GM21825 (cell line): ENCODE measurements around the gene ARPP21.

Experiments
- ATAC-seq: cut with Tn5 transposase; IDR thresholded peaks from one replicate; pipeline ENCODE4 v1.9.1; 2021; ENCODE audit warnings: mild to moderate bottlenecking, moderate library complexity; ENCODE audit not compliant: unreplicated experiment

ARPP21 gene

DNA sequence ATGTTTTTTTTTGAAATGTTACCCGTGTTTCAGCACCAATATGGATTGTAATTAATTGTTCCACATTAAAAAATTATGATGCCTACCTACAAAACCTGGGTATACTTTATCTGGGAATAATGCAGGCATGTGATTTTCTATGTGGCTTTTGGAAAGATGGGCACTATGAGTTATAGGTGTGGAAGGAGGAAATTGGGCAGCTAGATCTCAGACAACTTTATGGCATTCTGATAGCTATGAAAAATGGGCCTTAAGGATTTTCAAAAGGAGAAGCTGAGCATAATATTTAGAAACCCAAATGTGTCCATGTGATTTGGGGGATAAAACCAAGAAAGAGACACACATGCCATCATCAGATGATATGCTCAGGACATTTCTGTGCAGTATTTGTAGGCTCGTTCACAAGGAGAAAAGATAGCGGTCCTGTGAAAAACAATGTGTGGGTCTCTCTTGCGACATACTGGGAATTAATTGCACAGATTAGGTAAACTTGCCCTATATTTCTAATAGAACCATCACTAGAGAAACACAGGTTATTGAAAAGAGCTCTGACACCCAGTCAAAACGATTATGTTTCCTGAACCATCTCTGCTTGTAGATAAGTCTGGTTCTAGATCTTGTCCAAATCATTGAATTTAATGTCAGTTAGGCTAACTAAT, 35.3 kb downstream of the ARPP21 start:
- ATAC-seq = no peak

DNA sequence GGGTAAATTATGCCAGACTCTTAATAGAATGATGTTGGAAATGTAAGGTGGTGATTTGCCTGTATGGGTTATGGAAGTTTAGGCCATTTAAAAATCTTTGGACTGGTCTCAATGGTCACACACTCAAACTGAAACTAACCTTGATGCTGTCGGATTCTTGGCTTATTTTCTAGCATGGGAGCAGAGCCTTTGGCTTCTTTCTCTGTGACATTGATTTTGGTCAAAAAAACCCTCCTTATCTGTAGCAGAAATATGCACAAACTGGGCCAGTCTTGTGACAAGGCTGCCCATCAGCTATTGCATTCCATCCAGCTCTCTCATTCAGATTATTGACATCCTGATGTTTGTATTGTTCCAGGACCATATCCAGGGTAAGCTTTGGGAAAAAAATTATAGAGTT, 35.9 kb downstream of the ARPP21 start:
- no peak for ATAC-seq

DNA sequence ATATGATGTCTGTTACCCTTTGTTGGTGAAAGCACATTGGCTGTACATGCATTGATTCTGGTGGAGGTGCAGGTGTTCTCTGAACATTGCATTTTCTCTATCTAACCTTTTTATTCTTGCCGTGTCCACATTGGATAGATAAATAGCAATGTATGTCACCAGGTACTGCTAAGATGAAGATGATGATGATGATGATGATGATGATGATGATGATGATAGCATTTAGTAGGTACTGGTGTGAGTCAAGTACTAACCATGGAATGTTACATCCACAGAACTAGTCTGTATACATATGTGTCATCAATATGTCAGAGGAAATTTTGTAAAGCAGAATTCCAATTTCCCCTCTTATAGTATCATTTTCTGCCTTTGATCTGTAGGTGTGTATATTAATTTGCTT, 36.3 kb downstream of the ARPP21 start:
- no peak for ATAC-seq

DNA sequence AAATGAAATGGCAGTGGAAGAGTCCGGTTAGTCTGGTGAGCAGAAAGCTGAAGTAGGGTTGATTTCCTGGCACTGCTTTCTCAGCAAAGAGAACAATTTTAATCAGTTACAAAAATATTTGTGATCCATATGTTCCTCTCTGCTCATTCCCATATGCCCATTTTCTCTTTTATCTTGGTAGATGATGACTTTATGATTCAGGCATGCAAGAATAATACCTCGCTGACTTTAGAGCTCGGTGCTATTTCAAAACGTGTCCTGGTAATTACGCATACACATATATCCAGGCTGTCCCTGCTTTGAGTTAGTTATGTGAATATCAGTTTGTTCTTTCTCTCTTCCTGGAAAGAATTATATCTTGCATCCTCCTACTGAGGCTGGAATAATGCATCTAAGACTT, 38.5 kb downstream of the ARPP21 start:
- no peak for ATAC-seq

DNA sequence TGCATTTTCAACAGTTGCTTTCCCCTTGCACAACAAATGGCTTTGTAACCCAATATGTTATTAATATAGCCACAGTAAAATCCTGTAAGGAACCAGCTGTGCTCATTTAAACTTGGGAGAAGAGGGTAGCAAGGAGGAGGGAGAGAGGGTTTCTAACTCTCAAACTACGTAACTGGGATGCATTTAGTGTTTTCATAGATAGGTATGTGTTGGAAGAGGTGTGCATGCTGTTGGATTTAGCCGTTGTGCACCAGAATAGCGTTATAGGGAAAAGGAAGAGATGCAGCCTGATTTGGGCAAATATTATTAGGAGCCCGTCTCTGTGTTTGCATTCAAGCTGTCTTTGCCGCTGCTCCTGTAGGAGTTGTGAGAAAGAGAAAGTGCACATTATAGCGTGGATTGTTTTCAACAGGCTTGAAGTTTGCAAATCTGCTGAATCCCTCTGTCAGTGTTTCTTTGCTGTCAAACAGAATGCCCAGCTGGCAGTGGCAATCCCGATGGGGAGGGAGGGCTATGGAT, 39.4 kb downstream of the ARPP21 start:
- no peak for ATAC-seq

DNA sequence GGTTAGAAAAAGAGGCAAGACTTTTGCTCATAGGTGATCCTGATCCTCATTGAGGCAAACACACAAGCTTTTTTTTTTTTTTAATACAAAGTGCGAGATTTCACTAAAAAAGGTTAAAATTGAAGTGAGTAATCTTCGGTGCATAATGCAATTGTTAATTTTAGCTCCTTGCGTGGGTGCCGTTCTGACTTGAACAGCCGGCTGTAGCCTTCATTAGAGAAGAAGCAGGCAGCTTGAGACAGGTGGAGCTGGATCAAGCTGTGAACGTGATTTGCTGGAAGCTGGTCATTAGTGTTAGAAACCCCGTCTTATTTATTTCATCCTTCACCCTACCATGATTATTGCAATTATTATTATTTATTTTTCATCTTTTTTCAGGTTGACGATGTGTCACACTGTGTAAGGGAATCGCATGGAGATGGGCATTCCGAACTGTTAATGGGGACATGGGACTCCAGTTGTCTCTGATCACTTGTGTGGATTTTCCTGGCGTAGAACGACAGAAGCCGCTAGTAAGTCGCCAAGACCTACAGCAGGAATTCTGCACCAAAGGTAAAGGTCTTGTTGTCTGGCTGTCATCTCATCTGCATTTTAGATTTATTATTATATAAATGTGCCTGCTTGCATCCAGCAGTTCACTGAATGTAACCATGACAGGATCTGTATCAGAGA, 40.2 kb downstream of the ARPP21 start:
- ATAC-seq = no peak

DNA sequence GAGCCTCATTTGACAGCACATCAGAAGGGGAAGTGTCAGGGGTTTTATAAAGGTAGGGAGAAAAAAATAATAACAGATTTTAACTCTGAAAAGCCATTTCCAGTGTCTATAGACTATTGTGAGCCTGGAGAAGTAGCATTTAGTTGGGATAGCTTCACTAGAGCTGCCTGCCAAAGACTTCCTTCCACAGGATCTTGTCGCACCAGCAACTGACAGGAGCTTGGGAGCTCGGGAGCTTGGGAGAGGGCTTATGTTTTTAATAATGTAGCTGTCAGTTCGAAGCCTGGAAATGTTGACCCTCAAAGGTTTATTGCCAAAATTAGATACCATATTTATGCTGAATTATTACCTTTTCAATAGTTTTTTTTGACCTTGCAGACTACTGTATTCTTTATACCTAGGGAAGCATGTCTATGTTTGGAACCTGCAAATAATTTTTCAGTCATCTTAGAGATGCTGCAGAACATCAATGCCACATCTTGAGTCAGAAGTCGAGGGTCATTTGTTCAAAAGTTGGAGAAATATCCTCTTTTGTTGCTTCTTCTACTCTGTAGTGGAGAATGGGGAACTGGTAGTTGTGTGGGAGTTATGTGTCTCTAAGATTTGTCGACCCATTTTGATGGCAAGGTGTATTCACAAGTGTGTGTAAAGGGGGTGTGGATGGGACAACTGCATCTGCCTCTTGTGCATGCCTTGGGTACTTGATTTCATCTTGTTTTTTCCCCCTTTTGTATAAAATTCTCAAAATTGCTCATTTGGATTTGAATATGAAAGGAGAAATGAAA, 41.7 kb downstream of the ARPP21 start:
- ATAC-seq = no peak

DNA sequence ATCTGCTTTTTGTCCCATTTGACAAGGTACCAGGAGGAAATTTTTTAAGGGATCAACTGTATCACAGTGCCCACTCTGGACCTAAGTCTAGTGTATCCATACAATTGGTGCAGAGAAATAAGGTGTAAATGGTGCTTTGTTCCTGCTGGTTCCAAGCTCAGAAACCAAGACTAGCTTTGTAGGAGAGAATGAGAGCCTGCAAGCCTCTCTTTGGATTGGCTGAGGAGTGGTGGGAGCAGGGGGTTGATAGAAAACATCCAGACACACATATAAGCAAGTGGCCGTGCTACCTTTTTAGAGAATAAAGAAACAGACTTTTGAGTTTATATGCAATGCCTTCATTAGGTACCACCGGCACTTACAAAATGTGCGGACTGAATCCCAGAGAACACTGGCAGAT, 45.8 kb downstream of the ARPP21 start:
- ATAC-seq = no peak

DNA sequence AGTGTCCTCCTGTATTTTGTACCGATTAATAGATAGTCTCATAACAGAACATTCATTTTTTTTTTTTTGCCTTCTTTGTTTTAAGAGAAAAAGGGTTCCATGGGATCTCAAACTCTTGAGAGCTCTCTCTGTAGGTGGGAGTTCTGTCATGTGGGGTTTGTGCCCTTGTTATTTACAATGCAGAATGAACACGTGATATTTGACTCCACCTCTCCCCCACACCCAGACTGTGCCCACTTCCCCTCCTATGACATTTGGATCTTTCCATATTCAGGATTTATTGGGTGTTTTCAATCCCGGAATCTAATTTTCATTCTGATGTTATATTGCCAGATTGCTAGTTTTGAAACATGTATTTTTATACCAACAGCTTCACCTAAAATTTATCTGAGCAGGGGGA, 49.5 kb downstream of the ARPP21 start:
- no peak for ATAC-seq

DNA sequence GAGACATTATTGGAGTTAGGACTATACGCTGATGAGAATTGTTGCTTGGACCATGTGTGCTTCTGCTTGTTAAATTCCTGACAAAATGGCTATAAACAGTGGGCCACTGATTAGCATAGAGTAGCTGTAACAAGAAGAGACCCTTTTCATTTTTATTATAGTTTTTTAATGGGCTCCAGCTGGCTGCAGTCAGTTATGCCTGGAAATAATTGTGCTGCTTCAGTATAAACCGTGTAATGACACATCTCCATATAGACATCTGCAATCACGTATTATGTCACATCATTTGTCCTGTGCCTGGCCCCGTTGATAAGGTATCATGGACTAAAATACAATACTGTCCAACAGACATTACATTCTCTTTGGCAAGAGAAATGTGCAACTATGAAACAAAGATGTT, 50.9 kb downstream of the ARPP21 start:
- no peak for ATAC-seq

DNA sequence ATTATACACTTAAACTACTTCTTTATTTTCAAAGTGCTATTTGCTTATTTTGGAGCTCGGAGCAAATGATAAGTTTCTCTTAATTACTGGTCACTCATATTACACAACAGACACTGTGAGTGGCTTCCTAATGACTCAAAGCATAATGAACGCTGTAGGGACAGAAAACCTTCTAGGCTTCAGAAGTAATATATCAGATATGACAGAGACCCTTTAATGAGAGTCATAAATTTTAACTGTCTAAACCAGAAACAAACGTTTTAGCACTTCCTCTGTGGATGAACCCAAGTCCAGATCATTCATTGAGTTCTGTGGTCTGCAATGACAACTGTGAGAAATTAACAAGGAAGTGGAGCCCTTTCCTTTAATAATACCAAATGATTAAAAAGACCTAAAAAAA, 66.6 kb downstream of the ARPP21 start:
- no peak for ATAC-seq

DNA sequence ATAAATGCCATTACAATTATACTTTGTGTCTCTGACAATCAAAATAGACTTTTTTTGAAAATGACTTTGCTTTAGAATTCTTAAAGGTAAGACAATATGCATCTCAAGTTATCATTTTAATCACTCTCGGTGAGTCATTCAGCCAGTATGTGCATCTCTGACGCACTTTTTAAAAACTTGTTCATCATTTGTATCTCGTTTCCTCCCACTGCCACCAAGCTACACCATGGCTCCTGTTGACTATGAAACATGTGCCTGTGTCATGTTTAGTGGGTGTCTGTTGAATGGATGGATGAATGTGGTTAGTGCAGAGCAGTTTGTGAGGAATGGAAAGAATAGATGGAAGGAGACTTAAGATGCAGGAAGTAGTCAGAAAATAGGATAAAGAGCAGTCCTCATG, 68.6 kb downstream of the ARPP21 start:
- no peak for ATAC-seq

DNA sequence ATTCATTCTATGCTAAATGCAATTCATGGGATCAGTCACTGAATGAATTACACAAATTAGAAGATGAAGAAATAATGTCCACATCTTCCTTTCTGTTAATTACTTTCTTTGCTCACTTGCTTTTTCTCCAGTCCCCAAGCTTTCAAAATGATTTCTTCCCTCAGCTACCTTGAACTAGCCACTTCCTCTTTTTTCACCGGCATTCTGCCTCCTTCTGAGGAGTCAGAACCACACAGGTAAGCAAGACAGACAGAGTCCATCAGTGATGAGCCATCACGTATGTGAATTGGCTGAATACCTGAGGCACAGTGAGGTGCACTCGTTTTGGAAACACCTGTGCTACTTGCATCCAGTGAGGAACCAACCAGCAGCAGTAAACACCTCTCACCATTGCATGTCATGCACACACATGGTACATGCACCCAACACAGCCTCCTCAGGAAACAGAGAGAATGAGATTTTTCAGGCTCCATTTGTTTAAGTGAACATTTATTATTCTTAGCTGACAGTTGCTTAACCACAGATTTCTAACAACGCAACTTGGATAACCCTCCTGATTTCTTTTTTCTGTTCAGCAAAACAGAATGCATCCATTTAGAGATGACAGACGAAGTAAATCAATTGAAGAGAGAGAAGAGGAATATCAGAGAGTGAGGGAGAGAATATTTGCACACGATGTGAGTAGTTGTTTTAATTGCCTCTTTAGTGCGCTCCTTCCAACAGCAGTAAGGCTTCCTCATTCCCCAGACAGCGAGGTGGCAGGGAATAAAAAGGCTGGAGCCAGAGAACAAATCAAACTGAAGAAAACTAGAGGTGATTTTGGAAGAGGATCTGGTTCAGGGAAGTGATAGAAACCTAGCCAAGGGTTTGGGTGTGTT, 69.3 kb downstream of the ARPP21 start:
- no peak for ATAC-seq

DNA sequence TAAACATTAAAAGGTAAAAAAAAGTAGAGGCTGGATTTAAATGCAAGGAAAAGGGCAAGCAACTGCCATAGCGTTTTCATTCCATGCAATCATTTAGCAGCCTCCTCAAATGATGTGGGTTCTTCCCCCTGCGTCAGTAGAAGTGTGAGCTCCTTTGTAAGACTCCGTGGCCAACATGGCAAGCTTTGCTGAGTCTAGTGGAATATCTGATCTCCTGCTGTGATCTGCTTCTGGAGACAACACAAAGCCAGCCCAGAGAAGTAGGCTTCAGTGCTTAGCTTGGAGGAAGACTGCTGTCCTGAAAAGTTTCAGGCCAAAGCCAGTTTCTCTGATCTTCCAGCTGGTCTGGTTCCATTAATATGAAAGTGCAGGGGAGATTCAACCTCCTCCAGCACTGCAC, 70.4 kb downstream of the ARPP21 start:
- ATAC-seq = no peak

DNA sequence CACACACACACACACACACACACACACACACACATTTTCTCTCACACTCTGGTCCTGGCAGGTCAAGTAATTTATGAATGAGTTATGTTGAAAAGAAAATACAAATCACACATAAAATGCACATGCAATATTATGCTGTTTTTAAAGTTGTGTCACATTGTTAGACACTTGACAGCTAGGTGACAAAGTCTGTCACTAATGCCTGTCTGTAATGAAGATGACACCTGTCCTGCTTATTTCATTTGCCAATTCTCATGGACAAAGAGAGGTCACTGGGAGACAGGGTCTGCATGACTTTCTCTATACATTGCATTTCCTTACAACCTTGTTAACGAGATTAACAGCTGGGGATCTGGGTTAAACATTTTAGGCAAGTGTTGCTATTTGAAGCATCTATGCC, 71.2 kb downstream of the ARPP21 start:
- ATAC-seq = no peak

DNA sequence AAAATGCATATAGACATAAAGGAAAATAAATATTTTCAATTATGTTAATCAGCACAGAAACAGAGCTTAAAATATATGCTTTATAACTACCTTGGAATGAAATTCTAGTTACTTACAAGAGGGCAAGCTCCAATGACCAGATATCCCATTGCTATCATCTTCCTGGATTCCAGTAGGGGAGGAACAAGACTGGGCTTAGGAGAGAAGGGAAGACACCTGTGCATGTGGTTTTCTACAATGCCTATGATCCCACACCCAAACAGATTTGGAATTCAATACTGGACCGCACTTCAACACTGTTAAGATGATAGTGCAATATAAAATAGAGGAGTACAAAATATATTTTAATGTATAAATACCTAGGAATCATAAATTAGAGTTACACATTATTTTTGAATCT, 79.6 kb downstream of the ARPP21 start:
- ATAC-seq = no peak

DNA sequence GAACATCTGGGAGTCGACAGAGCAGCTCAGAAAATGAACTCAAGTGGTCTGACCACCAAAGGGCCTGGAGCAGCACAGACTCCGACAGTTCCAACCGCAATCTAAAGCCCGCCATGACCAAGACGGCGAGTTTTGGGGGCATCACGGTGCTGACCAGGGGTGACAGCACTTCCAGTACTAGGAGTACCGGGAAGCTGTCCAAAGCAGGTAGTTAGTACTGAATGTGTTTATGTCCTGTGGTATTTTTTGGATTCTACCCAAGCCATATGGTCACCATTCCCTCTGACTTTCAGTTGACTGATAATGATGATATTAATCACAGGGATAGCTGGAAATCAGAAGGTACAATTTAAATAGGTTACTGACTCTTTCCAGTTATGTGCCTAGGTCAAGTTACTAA, 82.3 kb downstream of the ARPP21 start:
- no peak for ATAC-seq

DNA sequence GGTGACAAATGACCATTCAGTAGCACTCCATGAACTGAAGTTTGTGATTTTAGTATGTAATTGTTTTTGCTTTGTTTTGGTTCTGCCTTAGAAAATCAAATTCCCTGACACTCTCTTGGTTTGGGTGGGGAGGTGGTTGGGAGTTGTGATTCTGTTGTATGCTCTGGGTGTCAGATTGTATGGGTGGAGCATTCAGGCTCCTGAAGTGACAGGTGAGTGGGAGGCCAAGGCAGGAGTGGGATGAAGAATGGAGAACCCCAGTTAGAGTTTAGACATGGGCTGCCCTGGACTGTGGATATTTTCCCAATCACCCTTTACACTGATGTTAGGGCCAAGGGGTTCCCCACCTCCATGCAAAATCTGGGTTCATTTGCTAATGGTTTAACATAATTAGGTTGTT, 83.6 kb downstream of the ARPP21 start:
- no peak for ATAC-seq

DNA sequence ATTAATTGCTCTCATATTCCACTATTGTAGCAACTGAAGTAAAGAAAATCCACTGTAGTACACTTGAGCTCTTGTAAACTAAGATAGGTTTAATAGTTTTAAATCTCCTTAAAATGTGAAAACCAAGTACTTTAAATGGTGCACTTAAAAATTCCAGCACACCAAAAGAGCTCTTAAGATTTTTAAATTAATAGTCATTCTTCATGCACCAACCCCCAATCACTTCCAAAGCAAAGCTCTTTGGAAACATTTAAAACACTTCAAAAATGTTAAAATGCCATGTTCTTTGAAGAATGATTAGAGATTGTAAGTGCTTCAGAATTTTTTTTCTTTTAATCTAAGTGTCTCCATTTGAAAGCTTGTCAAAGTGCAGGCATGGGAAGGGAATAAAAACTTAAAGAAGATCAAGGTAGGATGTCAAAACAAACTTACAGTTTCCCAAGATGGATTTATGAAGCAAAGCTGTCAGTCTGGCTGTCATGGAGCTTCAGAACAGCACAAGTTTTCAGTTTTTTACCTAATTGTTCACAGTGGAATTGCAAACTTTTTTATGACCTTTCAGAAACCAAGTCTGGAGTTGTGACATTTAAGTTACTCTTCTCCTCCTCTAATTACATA, 84.3 kb downstream of the ARPP21 start:
- ATAC-seq = no peak

DNA sequence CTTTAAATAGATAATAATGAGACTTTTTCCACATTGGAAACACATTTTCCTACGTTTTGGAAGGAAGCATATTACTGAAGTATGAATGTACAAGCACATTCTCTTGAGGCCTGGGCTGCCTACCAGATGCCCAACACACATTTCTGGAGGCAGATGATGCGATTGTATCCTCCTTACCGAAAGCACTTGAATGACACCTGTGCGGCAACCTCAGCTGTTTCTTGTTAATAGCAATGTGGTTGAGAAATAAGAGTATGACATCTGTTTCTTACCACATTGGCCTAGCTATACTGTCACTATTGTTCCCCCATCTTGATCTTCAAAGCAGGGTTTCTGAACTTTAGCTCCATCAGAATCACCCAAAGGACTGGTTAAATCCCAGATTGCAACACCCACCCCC, 84.8 kb downstream of the ARPP21 start:
- ATAC-seq = no peak

DNA sequence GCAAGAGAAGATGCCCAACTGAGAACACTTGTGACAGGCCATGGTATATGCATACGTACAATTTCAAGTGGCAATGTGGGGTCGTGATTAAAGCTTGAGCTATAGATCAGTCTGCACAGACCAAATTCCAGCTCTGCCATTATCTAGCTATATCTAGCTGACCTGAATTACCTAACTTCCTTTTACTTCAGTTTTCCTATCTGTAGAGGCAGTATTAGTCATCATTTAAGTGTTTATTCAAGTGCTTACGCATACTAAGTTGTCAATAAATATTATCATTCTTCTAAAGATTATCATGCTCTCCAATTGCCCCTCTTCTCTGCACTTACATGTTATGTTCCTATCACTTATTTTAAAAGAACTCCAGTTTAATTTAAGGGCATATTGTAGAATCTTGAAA, 87.9 kb downstream of the ARPP21 start:
- no peak for ATAC-seq
